AG10803 (cell line): ENCODE measurements around the gene ISCA2.

ENCODE experiments used
- DNase-seq: peaks from one replicate; pipeline ENCODE4 v3.0.0; 2010; ENCODE audit warnings: low read depth
- H3K4me3 ChIP-seq: 2 replicates; pipeline ENCODE4 v1.5.1; 2011; ENCODE audit warnings: mild to moderate bottlenecking, low read length, control low read depth
- TF ChIP-seq, protein P1 (sequence below): conservative IDR thresholded peaks from 2 replicates; pipeline ENCODE4 v1.5.1; 2011; ENCODE audit warnings: mild to moderate bottlenecking, low read length, control low read depth, inconsistent platforms

ISCA2 gene

DNA sequence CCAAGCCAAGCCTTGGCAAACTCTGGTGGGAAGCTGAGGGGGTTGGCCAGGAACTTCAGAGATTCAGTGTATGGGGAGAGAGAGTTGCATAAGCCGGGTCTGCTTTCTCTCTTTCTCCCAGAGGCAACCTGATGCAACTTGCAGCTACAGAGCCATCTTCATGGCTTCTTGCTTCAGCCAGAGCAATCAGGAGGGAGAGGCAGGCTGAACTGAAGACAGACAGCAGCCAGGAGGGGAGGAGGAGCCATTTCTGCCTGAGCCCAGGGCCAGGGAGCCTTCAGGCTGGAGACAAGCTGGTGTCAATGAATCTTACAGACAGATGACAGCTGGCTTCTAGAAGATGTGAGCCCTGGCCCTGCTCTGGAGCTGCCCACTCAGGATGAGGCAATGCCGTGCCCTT, 19.2 kb upstream of the ISCA2 start:
- peak; percentile 54 for DNase-seq
- no peak overlapping the region for H3K4me3 ChIP-seq
- TF ChIP-seq, protein P1, sequence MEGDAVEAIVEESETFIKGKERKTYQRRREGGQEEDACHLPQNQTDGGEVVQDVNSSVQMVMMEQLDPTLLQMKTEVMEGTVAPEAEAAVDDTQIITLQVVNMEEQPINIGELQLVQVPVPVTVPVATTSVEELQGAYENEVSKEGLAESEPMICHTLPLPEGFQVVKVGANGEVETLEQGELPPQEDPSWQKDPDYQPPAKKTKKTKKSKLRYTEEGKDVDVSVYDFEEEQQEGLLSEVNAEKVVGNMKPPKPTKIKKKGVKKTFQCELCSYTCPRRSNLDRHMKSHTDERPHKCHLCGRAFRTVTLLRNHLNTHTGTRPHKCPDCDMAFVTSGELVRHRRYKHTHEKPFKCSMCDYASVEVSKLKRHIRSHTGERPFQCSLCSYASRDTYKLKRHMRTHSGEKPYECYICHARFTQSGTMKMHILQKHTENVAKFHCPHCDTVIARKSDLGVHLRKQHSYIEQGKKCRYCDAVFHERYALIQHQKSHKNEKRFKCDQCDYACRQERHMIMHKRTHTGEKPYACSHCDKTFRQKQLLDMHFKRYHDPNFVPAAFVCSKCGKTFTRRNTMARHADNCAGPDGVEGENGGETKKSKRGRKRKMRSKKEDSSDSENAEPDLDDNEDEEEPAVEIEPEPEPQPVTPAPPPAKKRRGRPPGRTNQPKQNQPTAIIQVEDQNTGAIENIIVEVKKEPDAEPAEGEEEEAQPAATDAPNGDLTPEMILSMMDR = no peak

GRCh38 chr14:74475678-74476077, 17.9 kb upstream of the ISCA2 start:
- DNase-seq = peak; percentile 79
- no peak overlapping the region for H3K4me3 ChIP-seq
- TF ChIP-seq, protein P1 = no peak

- TF ChIP-seq, protein P1 = no peak
- no peak overlapping the region for H3K4me3 ChIP-seq
- DNase-seq = no peak
Observed at GRCh38 chr14:74476107-74476506, 17.5 kb upstream of the ISCA2 start.

- no peak for DNase-seq
- TF ChIP-seq, protein P1 = no peak
- H3K4me3 ChIP-seq = no peak overlapping the region
Observed at GRCh38 chr14:74476607-74477006, 17.0 kb upstream of the ISCA2 start.

DNA sequence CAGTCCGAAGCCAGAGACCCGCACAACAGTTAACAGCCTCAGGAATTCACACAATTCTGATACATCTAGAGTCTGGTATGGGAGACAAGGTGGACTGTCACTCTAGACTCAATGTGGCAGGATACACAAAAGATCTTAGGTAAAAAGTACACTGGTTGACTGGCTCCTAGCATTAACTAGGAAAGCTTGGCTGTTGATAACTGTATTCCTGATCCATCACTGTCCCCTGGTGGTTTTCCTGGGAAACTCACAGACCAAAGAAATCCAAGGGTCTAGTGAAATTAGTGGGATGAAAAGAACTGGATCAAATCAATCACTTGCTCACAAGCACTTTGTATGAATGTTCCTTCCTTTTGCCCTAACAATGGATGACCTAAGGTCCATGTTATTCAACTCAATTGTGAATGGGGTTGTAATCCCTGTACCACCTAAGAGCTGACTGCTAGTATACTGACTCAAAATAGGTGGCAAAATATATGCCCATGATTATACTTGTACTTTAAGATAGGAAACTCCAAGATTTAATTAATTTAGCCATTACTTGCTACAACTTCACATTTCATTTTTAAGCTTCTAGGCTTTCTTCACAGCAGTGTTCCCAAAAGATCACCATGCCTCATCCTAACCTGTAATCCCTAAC, 14.4 kb upstream of the ISCA2 start:
- no peak overlapping the region for H3K4me3 ChIP-seq
- TF ChIP-seq, protein P1 = peak; percentile 98
- peak; percentile 35 for DNase-seq

DNA sequence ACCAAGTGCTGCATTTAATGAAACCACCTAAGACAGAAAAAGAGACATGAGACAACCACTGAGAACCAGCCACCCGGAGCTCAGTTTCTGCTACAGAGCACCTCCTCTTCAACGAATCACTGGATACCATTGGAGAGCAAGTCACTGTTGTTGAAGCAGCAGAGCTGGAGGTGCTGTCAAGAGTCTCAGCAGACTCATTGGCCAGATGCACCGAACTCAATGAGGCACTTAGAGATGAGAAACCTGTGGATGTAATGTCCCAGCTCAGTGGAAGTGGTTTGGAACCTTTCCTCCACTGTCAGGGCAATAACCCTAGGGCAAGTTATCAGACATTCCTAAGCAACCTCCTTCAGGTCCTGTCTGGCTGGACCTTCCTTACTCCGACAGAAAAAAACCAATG, 13.5 kb upstream of the ISCA2 start:
- no peak overlapping the region for H3K4me3 ChIP-seq
- no peak for DNase-seq
- TF ChIP-seq, protein P1 = no peak

DNA sequence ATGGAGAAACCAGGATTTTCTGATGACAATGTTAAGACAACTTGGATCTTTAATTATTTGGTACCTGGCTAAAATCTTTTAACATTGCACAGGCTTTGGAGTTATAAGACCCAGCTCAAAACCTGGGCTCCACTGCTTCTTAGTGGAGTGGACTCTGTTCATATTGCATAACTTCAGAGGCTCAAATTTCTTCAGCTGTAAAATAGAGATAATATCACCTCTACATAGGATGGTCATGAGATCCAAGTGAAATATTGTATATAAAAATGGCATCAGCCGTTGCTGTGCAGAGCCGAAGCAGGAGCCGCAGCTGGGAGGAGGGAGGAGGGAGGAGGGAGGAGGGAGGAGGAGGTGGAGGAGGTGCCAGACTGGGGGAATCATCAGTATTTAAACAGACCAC, 11.0 kb upstream of the ISCA2 start:
- no peak for DNase-seq
- TF ChIP-seq, protein P1 = no peak
- H3K4me3 ChIP-seq = no peak overlapping the region
